HG03064 (cell line): ENCODE data around the gene NUDT1.

Experiments used
- ATAC-seq: cut with Tn5 transposase; IDR thresholded peaks from one replicate; pipeline ENCODE4 v1.9.1; 2021; ENCODE audit warnings: low read depth; ENCODE audit not compliant: unreplicated experiment

Gene NUDT1

DNA sequence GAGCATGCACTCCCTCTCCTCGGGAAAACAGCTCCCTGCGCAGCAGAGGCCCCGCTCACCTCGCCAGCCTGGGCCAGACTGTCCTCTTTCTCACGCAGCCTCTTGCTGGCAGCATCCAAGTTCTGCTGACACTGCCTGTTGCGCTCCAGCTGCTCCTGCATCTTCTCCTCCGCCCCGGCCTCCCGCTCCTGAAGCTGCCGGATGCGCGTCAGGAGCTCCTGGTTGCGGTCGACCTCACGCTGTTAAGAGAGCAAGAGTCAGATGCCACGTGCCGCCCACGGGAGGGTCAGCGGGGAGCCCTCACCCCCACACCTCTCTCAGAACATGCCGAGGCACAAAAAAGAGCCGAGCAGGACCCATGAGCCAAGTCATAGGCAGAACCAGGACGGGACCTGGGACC is 19.5 kb upstream of the NUDT1 start:
- no peak for ATAC-seq

GRCh38 chr7:2223321-2223720 is 18.7 kb upstream of the NUDT1 start:
- ATAC-seq: no peak

DNA sequence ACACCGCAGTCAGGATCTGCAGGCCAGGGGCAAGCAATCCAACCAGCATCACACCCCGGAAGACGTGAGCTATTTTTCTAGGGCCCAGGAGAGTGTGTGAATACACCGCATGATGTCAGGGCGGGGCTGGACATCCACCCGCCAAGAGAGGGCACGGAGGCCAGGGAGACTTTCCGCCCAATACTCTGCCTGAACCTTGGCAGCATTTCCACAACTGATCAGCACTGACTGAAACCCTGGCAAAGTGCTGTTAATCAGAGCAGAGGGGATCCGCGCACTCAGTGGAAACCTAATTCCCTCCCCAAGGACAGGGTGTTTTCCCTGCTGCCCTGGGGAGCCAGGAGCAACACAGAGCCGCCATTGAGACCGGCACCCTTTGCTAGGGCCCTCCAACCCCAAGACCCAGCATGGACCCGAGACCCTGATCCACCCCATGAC is 17.5 kb upstream of the NUDT1 start:
- ATAC-seq: no peak

DNA sequence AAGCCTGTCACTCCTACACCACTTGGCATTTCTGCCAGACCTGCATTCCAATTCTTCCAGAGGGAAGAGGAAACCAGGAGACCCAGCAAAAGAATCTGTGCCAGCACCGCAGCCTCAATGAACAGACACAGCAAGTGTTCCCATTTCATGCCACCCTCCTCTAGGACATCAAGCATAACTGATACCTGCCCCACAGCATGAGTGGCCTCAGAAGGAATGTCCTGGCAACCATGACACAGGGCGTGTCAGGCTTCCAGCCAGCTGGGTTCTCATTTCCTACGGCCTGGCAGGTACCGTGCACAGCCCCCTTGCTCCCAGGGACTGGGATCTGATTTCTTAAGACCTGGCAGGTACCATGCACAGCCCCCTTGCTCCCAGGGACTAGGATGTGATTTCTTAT is 17.1 kb upstream of the NUDT1 start:
- ATAC-seq: no peak

- ATAC-seq: no peak
Measured at GRCh38 chr7:2225336-2225735, 16.7 kb upstream of the NUDT1 start.

DNA sequence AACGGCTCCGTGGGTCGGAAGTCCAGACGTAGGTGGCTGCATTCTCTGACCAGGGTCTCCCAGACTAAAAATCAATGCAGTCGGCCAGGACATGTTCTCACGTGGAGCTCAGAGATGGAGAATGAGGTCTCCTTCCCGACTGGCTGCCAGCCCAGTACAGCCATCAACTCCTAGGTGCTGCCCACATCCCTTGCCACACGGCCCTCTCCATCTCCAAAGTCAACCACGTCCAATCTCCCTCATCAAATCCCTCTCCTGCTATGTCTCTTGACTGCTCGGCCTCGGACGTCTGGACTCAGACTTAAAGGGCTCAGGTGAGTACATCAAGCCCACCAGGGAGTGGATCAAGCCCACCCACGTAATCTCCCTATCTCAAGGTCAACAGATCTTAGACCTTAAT is 16.2 kb upstream of the NUDT1 start:
- no peak for ATAC-seq

GRCh38 chr7:2227699-2228098 is 14.3 kb upstream of the NUDT1 start:
- ATAC-seq: no peak

DNA sequence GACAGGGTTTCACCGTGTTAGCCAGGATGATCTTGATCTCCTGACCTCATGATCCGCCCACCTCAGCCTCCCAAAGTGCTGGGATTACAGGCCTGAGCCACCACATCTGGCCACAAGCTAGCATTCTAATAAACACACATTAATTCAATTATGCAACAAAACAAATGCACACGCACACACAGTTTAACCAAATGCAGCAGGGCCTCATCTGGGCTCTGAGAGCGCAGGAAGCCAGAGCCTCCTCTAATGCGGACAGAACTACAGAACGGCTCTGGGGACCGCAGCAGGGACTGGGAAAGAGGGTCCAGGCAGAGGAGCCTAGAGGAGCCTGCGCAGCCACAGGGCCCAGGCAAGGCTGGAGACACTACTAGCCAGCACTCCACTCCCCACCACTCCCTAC is 13.1 kb upstream of the NUDT1 start:
- ATAC-seq: no peak

- no peak for ATAC-seq
Measured at GRCh38 chr7:2229467-2229866, 12.6 kb upstream of the NUDT1 start.

GRCh38 chr7:2230226-2230625 is 11.8 kb upstream of the NUDT1 start:
- no peak for ATAC-seq

- ATAC-seq: no peak
Measured at GRCh38 chr7:2230882-2231281, 11.1 kb upstream of the NUDT1 start.

- ATAC-seq: no peak
Measured at GRCh38 chr7:2231992-2232765, 9.8 kb upstream of the NUDT1 start.

DNA sequence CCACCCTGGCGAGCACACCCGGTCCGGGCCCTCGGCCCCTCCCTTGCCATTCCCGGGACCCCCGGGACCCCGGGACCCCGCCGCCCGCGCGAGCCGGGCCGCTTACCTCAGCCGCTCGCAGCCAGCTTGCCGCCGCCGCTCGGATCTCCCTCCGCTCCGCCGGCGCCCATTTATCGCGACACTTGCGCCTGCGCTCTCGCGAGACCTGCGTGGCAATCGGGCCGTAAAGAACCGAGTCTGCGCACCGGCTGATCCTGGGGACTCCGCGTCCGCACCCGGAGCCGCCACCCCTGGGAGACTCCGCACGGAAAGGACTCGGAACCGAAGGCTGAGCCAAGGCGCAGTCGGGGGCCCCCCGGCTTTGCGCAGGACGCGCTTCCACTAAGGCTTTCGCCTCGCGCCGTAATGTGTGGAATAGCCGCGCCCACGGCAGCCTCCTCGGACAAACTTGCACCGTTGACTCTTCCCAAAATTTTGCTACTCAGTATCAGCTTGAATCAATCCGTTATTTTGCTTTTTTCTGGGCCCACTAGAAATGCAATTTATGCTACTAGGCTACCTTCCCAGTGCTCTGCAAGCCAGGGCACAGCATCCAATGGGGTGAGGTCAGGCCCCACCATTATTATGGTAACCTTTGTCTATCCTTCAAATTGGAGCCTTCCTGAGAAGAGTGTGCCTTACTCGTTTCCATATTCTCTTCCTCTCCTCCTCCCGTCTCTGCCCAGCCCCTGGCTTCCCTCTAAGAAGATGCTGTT is 9.1 kb upstream of the NUDT1 start, which contains the start of gene MAD1L1:
MAD1L1 (minus strand) TSS at position 180 of the 755 bp plus-strand sequence. CDS start 2,812 bp downstream, outside the sequence.
- no peak for ATAC-seq

DNA sequence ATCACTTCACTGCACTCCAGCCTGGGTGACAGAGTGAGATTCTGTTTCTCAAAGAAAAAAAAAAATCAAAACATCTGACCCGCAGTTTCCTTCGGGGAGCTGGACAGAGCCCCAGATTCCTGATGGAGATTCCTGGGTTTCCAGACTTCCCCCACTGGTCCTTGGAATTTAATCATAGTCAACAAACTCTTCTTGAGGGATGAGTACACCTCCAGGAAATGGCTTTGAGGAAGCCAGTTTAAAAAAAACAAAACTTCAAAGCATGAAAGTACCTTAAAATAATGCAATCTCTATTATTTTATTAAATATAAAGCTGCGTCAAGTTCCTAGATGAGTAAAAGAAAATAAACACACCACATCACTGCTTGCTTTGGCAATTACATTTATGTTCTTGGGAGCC is 8.1 kb upstream of the NUDT1 start:
- no peak for ATAC-seq

GRCh38 chr7:2237109-2237602 is 4.9 kb upstream of the NUDT1 start:
- ATAC-seq: peak; percentile 50

GRCh38 chr7:2239242-2239641 is 2.8 kb upstream of the NUDT1 start:
- no peak for ATAC-seq

DNA sequence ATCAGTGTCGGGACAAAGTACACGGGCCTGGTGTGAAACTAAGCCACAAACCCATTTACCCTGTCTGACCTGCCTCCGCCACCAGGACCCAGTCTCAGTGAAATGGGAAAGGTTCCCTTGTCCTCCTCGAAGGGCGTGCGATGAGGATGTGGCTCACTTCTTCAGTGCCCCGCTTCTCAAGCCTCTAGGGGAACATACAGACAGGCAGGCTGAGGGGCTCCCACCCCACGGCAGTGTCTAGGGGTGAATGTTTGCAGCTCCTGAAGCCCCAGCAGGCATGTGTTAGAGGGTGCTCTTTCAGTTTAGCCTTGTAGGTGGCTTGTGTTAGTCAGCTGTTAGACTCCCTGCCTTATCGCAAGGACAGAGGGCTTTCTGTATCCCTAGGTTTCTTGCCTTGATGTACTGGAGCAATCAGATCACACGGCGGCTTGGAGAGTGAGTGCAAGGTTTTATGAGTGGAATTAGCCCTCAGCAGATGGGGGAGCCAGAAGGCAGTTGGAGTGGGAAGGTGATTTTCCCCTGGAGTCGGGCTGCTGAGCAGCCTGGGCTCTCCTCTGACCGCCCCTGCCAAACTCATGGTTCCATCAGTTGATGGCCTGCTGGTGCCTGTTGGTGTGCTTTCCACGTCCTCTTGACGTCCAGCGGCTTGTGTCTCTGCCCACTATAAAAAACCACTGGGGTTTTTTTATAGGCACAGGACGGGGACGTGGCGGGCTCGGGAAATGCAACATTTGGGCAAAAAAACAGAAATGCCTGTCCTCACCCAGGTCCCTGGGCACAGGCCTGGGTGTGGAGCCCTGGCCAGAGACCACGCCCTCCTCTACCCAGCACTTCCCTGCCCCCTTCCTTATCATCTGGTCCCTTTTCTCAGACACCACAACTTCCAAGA is 759 bp downstream of the NUDT1 start:
- no peak for ATAC-seq

DNA sequence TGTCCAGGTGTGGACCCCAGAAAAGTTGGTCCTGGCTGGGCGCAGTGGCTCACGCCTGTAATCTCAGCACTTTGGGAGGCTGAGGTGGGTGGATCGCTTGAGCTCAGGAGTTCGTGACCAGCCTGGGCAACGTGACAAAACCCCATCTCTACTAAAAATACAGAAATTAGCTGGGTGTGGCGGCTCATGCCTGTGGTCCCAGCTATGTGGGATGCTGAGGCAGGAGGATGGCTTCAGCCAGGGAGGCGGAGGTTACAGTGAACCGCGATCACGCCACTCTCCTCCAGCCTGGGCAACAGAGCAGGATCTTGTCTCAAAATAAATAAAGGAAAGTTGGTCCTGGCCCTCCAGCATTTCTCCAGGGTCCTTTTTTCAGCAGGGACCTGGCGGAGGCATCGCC is 1.4 kb downstream of the NUDT1 start:
- no peak for ATAC-seq

- ATAC-seq: no peak
Measured at GRCh38 chr7:2244404-2244995, 2.5 kb downstream of the NUDT1 start.

- no peak for ATAC-seq
Measured at GRCh38 chr7:2245883-2246675, 4.1 kb downstream of the NUDT1 start.
